Thyroid gland (tissue), 4 donors: ENCODE data around the gene SEPTIN1. TPM values are rescaled to one million over a fixed set of nuclear protein-coding genes. Genes with fewer than 3 reads are reported as not detected.

Experiments
- DNase-seq, 2 donors: peaks; one replicate each; pipeline ENCODE4 v3.0.0-alpha.2; 2019
- H3K27ac ChIP-seq, 3 donors: fragments of 200-600 bp; sonication (generic); 1 replicate in 2 of 3; 2 replicates in 1 of 3; pipeline ENCODE4 v1.5.1; 2016 to 2019; ENCODE audit warnings: mild to moderate bottlenecking in 1 of 3, moderate library complexity in 1 of 3
- H3K27me3 ChIP-seq: fragments of 200-600 bp; sonication (generic); one replicate; pipeline ENCODE4 v1.5.1; 2019
- H3K36me3 ChIP-seq, 2 donors: fragments of 200-600 bp; sonication (generic); one replicate each; pipeline ENCODE4 v1.5.1; 2016 to 2019
- H3K4me1 ChIP-seq, 2 donors: fragments of 200-600 bp; sonication (generic); one replicate each; pipeline ENCODE4 v1.5.1; 2017 to 2019
- H3K4me3 ChIP-seq, 3 donors: fragments of 200-600 bp; sonication (generic); replicated peaks in 1 of 3; 1 replicate in 2 of 3; 2 replicates in 1 of 3; pipeline ENCODE4 v1.5.1; 2016; ENCODE audit warnings: mild to moderate bottlenecking in 1 of 3
- H3K9me3 ChIP-seq: fragments of 200-600 bp; sonication (generic); one replicate; pipeline ENCODE4 v1.5.1; 2017
- CTCF ChIP-seq, 6 experiments: fragments of 200-600 bp in 3 of 6; fragments of 450-650 bp in 3 of 6; sonication (generic) in 3 of 6; IDR thresholded peaks; one replicate each; pipeline ENCODE4 v1.5.1; 2016 to 2019; ENCODE audit warnings: antibody characterized with exemption in 6 of 6, mild to moderate bottlenecking in 2 of 6, inconsistent platforms in 1 of 6, moderate library complexity in 1 of 6
- POLR2A ChIP-seq, 2 donors: fragments of 450-650 bp; IDR thresholded peaks; one replicate each; pipeline ENCODE4 v1.6.1; 2017; ENCODE audit warnings: antibody characterized with exemption in 2 of 2, mild to moderate bottlenecking in 2 of 2, moderate library complexity in 1 of 2
- WGBS, 2 donors: methylation state at CpG; one replicate each; pipeline ENCODE4 v1.1.5; 2017; 5-methylcytosine and 5-hydroxymethylcytosine counted together
- intact Hi-C: fragments of 100-400 bp; cut with DNase I; formaldehyde crosslinking; loops from one replicate; pipeline ENCODE4 v1.15.1; 2023
- total RNA-seq, 4 donors: library from RNA; depleted of rRNA; stranded (reverse); fragments of >200 nt; gene quantifications; one replicate each; pipeline ENCODE4 v1.2.3, GENCODE V29; 2016

The SEPTIN1 gene
- total RNA-seq, 4 donors from 2014 or later, result 0.56 to 3.4 (median 1.4) TPM

GRCh38 chr16:30375864-30376263, 6.5 kb downstream of the SEPTIN1 start:
- no peak overlapping the region for H3K4me3 ChIP-seq
- no peaks in the 10 kb centered on the region for H3K27me3 ChIP-seq
- intact Hi-C loops, result no loop called here
- H3K36me3 ChIP-seq, result no peaks in the 10 kb centered on the region
- DNase-seq, result no peak
- H3K9me3 ChIP-seq, result no peaks in the 10 kb centered on the region
- TF ChIP-seq POLR2A (IDR thresholded peaks at IDR 0.05) (no peak), CTCF (IDR thresholded peaks at IDR 0.05) (no peak)
- H3K4me1 ChIP-seq, result peaks cover 12 to 21% of the 10 kb centered on the region in 2 donors
- 76 to 85% methylated on average over 4 to 6 of the region's 8 CpGs for WGBS, 2 donors
- no peak overlapping the region for H3K27ac ChIP-seq

- Histone ChIP-seq H3K4me1 (peaks cover 12 to 21% of the 10 kb centered on the region in 2 donors), H3K27ac (no peak within 1 kb of the TSS), H3K4me3 (no peak within 1 kb of the TSS), H3K9me3 (no peaks in the 10 kb centered on the region), H3K36me3 (no peaks in the 10 kb centered on the region), H3K27me3 (no peaks in the 10 kb centered on the region)
- intact Hi-C loops, result no loop called here
- TF ChIP-seq POLR2A (IDR thresholded peaks at IDR 0.05) (no peak), CTCF (IDR thresholded peaks at IDR 0.05) (no peak)
- 90 to 96% methylated on average over 4 to 6 of the region's 6 CpGs for WGBS, 2 donors
- no peak for DNase-seq
Measured at GRCh38 chr16:30374538-30374937, 7.8 kb downstream of the SEPTIN1 start, which contains the start of gene MYL11. Gene MYL11, plus strand, starts transcription at chr16:30374802. Its CDS starts 56 bp downstream, at chr16:30374858.

DNA sequence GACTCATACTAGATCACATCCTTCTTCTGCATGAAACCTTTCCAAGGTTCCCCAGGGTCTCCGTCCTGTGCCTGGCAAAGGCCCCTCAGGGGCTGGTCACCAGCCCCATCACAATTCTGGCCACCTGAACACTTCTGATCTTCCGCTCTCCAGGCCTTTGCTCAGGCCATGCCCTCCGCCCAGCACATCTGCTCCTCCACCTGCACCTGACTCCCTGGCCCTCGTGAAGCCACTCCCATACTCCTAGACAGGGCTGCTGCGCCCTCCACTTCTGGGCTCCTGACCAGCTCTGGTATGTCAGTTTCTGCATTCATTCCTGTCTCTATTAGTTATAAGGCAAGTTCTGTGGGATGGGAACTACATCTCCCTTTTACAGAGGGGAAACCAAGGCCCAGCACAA, 9.6 kb downstream of the SEPTIN1 start:
- H3K4me1 ChIP-seq, result peaks cover 18 to 28% of the 10 kb centered on the region in 2 donors
- 88 to 91% methylated on average over 5 of the region's 5 CpGs for WGBS, 2 donors
- no peak overlapping the region for H3K4me3 ChIP-seq
- no peak overlapping the region for H3K27ac ChIP-seq
- H3K9me3 ChIP-seq, result no peaks in the 10 kb centered on the region
- TF ChIP-seq CTCF (IDR thresholded peaks at IDR 0.05) (no peak), POLR2A (IDR thresholded peaks at IDR 0.05) (no peak)
- no peaks in the 10 kb centered on the region for H3K27me3 ChIP-seq
- intact Hi-C loops, result no loop called here
- H3K36me3 ChIP-seq, result no peaks in the 10 kb centered on the region
- no peak for DNase-seq

DNA sequence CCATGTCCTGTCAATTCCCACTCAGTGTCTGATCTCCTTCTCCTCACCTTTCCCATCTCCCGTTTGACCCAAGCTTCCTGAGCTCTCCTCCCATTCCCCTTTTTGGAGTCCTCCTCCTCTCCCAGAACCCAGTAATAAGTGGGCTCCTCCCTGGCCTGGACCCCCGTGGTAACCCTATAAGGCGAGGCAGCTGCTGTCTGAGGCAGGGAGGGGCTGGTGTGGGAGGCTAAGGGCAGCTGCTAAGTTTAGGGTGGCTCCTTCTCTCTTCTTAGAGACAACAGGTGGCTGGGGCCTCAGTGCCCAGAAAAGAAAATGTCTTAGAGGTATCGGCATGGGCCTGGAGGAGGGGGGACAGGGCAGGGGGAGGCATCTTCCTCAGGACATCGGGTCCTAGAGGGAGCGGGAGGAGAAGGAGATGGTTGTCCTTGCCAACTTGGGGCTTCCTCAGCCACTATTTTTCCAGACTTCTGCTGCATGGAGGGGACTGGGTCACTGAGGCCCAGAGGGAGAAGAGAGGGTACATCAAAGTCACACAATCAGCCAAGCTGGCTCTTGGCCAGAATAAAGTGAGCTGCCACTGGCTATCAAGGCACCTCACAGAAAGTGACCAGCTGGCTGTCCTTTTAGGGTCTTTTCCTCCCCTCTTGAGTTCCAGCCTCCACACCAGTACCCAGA, 10.2 kb downstream of the SEPTIN1 start:
- Histone ChIP-seq H3K4me3 (no peak overlapping the region), H3K9me3 (no peaks in the 10 kb centered on the region), H3K27me3 (no peaks in the 10 kb centered on the region), H3K36me3 (no peaks in the 10 kb centered on the region), H3K27ac (no peak overlapping the region), H3K4me1 (peaks cover 21 to 30% of the 10 kb centered on the region in 2 donors)
- TF ChIP-seq POLR2A (IDR thresholded peaks at IDR 0.05), result no peak
- WGBS, 2 donors, result 78% methylated on average over 6 of the region's 6 CpGs
- DNase-seq, result no peak
- intact Hi-C loops, result no loop called here

DNA sequence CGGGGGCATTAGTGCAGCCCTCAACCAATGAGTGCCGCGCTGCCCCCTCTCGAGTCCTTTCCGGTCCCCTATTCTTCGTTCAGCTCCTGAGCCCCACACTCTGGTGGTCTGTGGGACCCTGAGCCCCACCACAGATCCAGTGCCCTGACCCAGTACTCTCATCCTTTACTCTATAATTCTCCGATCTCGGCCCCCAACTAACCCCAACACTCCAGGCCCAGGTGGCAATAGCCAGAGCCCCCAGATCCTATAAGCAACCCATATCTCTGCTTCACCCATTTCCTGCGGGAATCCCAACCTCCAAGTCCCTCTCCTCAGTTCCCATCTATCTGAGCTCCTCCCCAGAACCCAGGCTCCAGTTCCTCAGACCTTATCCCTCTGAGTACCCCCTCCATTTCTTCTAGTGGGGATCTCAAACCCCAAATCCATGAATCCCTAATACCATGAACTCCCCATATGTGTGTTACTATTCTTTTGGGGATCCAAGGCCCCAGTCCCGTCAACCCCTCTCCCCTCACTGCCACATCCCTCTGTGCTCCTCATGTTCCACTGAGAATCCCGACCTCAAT, 11.0 kb downstream of the SEPTIN1 start:
- peaks cover 16 to 32% of the 10 kb centered on the region in 2 donors for H3K4me1 ChIP-seq
- H3K36me3 ChIP-seq, result no peaks in the 10 kb centered on the region
- 22 to 24% methylated on average over 10 to 11 of the region's 11 CpGs for WGBS, 2 donors
- H3K4me3 ChIP-seq, result peak overlapping the region in 2 of 3 donors; percentile 12 to 21
- peak overlapping the region; percentile 62 to 73 (median 65) for H3K27ac ChIP-seq
- DNase-seq, result no peak
- intact Hi-C loops, result no loop called here
- no peaks in the 10 kb centered on the region for H3K27me3 ChIP-seq
- H3K9me3 ChIP-seq, result no peaks in the 10 kb centered on the region
- TF ChIP-seq CTCF (IDR thresholded peaks at IDR 0.05), result no peak
- TF ChIP-seq POLR2A (IDR thresholded peaks at IDR 0.05), result no peak
